Gastrocnemius medialis (tissue), 4 donors: ENCODE measurements around the gene PFDN1. TPM values are rescaled to one million over a fixed set of nuclear protein-coding genes. Genes with fewer than 3 reads are reported as not detected.
A peak's percentile ranks its signal among the peaks of the same experiment; 100 is the strongest.

Source experiments
- ATAC-seq, 2 donors: fragments of 150-250 bp; one replicate each; pipeline ENCODE4 v1.9.1; 2016
- DNase-seq, 2 donors: peaks; one replicate each; pipeline ENCODE4 v3.0.0-alpha.2; 2019
- H3K27ac ChIP-seq, 4 donors: fragments of 200-600 bp; sonication (generic); 1 replicate in 1 of 4; 2 replicates in 3 of 4; pipeline ENCODE4 v1.5.1; 2016 to 2018; ENCODE audit warnings: mild to moderate bottlenecking in 2 of 4, moderate library complexity in 1 of 4
- H3K27me3 ChIP-seq, 3 donors: fragments of 200-600 bp; sonication (generic) in 2 of 3; 1 replicate in 1 of 3; 2 replicates in 2 of 3; pipeline versions ENCODE4 v1.5.1 to v1.6.0; 2016 to 2019; ENCODE audit warnings: mild to moderate bottlenecking in 1 of 3, moderate library complexity in 1 of 3
- H3K36me3 ChIP-seq, 2 donors: fragments of 200-600 bp; sonication (generic) in 1 of 2; one replicate each; pipeline ENCODE4 v1.5.1; 2017 to 2018
- H3K4me1 ChIP-seq, 2 donors: fragments of 200-600 bp; sonication (generic) in 1 of 2; one replicate each; pipeline ENCODE4 v1.5.1; 2016 to 2017; ENCODE audit warnings: mild to moderate bottlenecking in 2 of 2
- H3K4me3 ChIP-seq, 4 donors: fragments of 200-600 bp; sonication (generic) in 3 of 4; 1 replicate in 1 of 4; 2 replicates in 3 of 4; pipeline ENCODE4 v1.5.1; 2016 to 2019; ENCODE audit warnings: mild to moderate bottlenecking in 2 of 4
- H3K9me3 ChIP-seq, 3 donors: fragments of 200-600 bp; sonication (generic) in 2 of 3; 1 replicate in 1 of 3; 2 replicates in 2 of 3; pipeline ENCODE4 v1.5.1; 2016 to 2019
- POLR2A ChIP-seq, 2 donors: fragments of 450-650 bp; IDR thresholded peaks; one replicate each; pipeline ENCODE4 v1.6.1; 2017; ENCODE audit warnings: antibody characterized with exemption in 2 of 2, mild to moderate bottlenecking in 2 of 2, moderate library complexity in 2 of 2
- in situ Hi-C, 4 donors: fragments of 200-750 bp; cut with MboI; loops; one replicate each; pipeline versions ENCODE4 v1.15.0 to v1.8.0; 2017; ENCODE audit warnings: low sequenced_read_pairs in 4 of 4
- intact Hi-C: fragments of 100-400 bp; cut with DNase I; formaldehyde crosslinking; loops from one replicate; pipeline ENCODE4 v1.15.1; 2023; ENCODE audit warnings: low total_unique reads
- total RNA-seq, 4 donors: library from RNA; depleted of rRNA; stranded (reverse); fragments of >200 nt; gene quantifications; one replicate each; pipeline versions ENCODE4 v1.1.0 to v1.2.3, GENCODE V29; 2016
- TF ChIP-seq, protein P1 (sequence below), 5 experiments: fragments of 450-650 bp in 3 of 5; fragments of 200-600 bp in 2 of 5; sonication (generic) in 2 of 5; IDR thresholded peaks in 4 of 5; conservative IDR thresholded peaks in 1 of 5; 1 replicate in 4 of 5; 2 replicates in 1 of 5; pipeline ENCODE4 v1.5.1; 2016 to 2019; ENCODE audit warnings: antibody characterized with exemption in 5 of 5, mild to moderate bottlenecking in 3 of 5, moderate library complexity in 3 of 5

The PFDN1 gene
- total RNA-seq, 4 donors from 2014 or later: 47.9 to 81.0 (median 77.9) TPM

DNA sequence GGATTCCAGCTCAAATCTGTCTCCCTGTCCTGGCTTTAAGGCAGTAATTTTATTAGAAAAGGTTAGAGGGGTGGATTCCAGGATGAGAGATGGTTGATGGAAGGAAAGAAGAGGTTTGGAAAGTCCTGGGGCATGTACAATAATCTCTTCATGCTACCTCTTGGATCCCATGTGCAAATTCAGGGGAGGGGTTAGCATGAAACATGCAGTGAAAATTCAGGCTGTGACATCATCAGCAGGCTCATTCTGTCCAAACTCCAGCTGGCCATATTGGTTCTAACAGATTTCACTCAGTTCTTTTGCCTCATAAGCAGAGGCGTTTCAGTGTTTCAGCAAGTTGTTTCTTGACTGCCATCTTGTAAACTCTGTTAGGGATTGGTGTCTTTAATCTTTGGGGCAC, 72.5 kb downstream of the PFDN1 start:
- DNase-seq: no peak
- intact Hi-C loops (no loop called here), in situ Hi-C loops (loop anchor here in 1 of 4 donors (25.0 kb wide), 1 partner anchor 332 kb away; the partner anchor contains the start of genes APBB3, SLC35A4 and SRA1)

DNA sequence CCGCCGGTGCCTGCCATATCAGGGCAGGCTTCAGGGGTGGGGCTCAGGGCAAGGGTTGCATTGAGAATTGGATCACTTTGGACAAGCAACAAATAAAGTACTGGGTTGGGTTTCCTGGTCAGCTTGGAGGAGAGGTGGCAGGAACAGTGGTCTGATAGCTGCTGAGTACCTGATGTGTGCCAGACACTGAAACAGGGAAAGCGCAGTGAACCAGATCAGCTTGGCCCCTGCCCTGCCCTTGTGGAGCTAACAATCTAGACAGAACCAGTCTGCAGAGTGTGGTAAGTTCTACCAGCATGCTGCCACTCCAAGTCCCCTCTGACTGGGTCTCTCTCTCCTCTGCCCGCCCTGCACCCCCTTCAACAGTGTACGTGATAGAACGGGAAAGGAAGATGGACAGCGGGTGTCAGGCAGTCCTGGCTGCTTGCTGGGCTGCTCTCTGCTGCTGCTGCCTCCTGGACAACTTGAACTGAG, 74.5 kb downstream of the PFDN1 start:
- Histone ChIP-seq H3K27ac (peak overlapping the region; percentile 74 to 96 (median 88)), H3K36me3 (no peaks in the 10 kb centered on the region), H3K4me1 (peaks cover 56 to 69% of the 10 kb centered on the region in 2 donors), H3K9me3 (no peaks in the 10 kb centered on the region), H3K27me3 (no peaks in the 10 kb centered on the region), H3K4me3 (no peak overlapping the region)
- DNase-seq: peak in 1 of 2 donors; percentile 64
- in situ Hi-C loops (loop anchor here in 1 of 4 donors (25.0 kb wide), 1 partner anchor 334 kb away; the partner anchor contains the start of genes APBB3, SLC35A4 and SRA1), intact Hi-C loops (no loop called here)
- ATAC-seq: peak; percentile 50 to 65
- TF ChIP-seq POLR2A (IDR thresholded peaks at IDR 0.05): no peak
- TF ChIP-seq, protein P1, sequence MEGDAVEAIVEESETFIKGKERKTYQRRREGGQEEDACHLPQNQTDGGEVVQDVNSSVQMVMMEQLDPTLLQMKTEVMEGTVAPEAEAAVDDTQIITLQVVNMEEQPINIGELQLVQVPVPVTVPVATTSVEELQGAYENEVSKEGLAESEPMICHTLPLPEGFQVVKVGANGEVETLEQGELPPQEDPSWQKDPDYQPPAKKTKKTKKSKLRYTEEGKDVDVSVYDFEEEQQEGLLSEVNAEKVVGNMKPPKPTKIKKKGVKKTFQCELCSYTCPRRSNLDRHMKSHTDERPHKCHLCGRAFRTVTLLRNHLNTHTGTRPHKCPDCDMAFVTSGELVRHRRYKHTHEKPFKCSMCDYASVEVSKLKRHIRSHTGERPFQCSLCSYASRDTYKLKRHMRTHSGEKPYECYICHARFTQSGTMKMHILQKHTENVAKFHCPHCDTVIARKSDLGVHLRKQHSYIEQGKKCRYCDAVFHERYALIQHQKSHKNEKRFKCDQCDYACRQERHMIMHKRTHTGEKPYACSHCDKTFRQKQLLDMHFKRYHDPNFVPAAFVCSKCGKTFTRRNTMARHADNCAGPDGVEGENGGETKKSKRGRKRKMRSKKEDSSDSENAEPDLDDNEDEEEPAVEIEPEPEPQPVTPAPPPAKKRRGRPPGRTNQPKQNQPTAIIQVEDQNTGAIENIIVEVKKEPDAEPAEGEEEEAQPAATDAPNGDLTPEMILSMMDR (IDR thresholded peaks at IDR 0.05 in 4 of 5, conservative IDR thresholded peaks at IDR 0.05 in 1 of 5): no peak

More for the DNA sequence above, 72.5 kb downstream of the PFDN1 start:
- ATAC-seq: no peak
- Histone ChIP-seq H3K36me3 (no peaks in the 10 kb centered on the region), H3K4me3 (no peak overlapping the region), H3K9me3 (no peaks in the 10 kb centered on the region), H3K27me3 (no peaks in the 10 kb centered on the region), H3K27ac (peak overlapping the region in 3 of 4 donors; percentile 28 to 74 (median 28)), H3K4me1 (peaks cover 48 to 61% of the 10 kb centered on the region in 2 donors)
- no peak for TF ChIP-seq POLR2A (IDR thresholded peaks at IDR 0.05)
- TF ChIP-seq, protein P1 (IDR thresholded peaks at IDR 0.05 in 4 of 5, conservative IDR thresholded peaks at IDR 0.05 in 1 of 5): no peak

DNA sequence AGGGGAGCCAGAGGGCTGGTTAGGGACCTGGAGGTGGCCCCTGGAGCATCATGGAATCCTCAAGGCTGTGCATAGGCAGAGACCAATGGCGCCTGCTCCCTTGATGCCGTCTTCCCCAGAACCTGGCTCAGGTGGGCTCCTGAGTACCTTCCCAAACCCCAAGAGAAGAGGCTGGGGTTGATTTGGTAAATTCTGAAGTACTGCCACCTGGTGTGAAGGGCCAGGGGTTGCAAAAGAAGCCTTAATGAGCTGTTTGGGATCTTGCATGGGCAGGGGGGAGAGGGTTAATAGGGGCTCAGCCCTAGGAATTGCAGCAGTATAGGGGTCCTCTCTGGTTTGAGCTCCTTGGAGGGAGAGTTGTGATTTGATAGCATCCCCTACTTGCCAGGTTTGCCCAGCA, 75.9 kb downstream of the PFDN1 start:
- no peak for TF ChIP-seq POLR2A (IDR thresholded peaks at IDR 0.05)
- TF ChIP-seq, protein P1 (IDR thresholded peaks at IDR 0.05 in 4 of 5, conservative IDR thresholded peaks at IDR 0.05 in 1 of 5): no peak
- in situ Hi-C loops: loop anchor here in 1 of 4 donors (25.0 kb wide), 1 partner anchor 335 kb away; the partner anchor contains the start of genes APBB3, SLC35A4 and SRA1
- intact Hi-C loops: no loop called here

DNA sequence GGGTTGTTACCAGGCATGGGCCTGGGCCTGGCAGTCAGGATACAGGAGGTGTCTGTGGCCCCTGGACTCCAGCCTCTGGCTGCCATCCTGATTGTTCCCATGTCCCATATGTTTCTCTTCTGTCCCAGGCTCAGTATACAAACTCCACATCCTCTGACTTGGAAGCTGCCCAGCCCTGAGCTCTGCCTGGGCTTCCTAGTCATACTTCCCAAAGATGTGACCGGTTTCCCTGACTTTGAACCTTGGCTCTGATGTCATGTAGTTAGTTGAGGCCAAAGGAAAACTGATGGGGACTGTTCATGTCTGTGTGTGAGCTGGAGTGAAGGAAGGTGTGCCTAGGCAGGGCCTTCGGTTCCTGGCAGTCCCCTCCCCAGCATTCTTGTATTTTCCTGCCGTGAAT, 77.5 kb downstream of the PFDN1 start:
- TF ChIP-seq, protein P1 (IDR thresholded peaks at IDR 0.05 in 4 of 5, conservative IDR thresholded peaks at IDR 0.05 in 1 of 5): no peak
- TF ChIP-seq POLR2A (IDR thresholded peaks at IDR 0.05): no peak

More for the DNA sequence above, 75.9 kb downstream of the PFDN1 start:
- H3K4me1 ChIP-seq: peaks cover 63 to 73% of the 10 kb centered on the region in 2 donors
- no peak overlapping the region for H3K4me3 ChIP-seq
- H3K27ac ChIP-seq: peak overlapping the region; percentile 74 to 96 (median 88)
- no peak for ATAC-seq
- no peaks in the 10 kb centered on the region for H3K9me3 ChIP-seq
- DNase-seq: no peak
- no peaks in the 10 kb centered on the region for H3K36me3 ChIP-seq
- no peaks in the 10 kb centered on the region for H3K27me3 ChIP-seq

More for the DNA sequence above, 77.5 kb downstream of the PFDN1 start:
- Histone ChIP-seq H3K27ac (peak overlapping the region; percentile 84 to 97 (median 94)), H3K4me3 (no peak overlapping the region), H3K9me3 (no peaks in the 10 kb centered on the region), H3K36me3 (no peaks in the 10 kb centered on the region), H3K4me1 (peaks cover 74 to 85% of the 10 kb centered on the region in 2 donors), H3K27me3 (no peaks in the 10 kb centered on the region)
- in situ Hi-C loops: loop anchor here in 1 of 4 donors (25.0 kb wide), 1 partner anchor 337 kb away; the partner anchor contains the start of genes APBB3, SLC35A4 and SRA1
- DNase-seq: no peak
- no peak for ATAC-seq
- intact Hi-C loops: no loop called here
